A549 (cell line): ENCODE data around the gene SSH3.

Experiments
- EP300 ChIP-seq, 2 experiments: fragments of >200 bp; sonication (Bioruptor Twin); formaldehyde crosslinking; IDR thresholded peaks; 2 replicates in 1 of 2; 3 replicates in 1 of 2; pipeline ENCODE4 v1.6.1; 2016 to 2017
- POLR2A ChIP-seq: IDR thresholded peaks from 2 replicates; pipeline ENCODE4 v1.6.1; 2012; ENCODE audit warnings: mild to moderate bottlenecking, low read length
- TF ChIP-seq, protein P1 (sequence below): fragments of >200 bp; sonication (Bioruptor Twin); formaldehyde crosslinking; IDR thresholded peaks from 3 replicates; pipeline ENCODE4 v1.5.1; 2016

DNA sequence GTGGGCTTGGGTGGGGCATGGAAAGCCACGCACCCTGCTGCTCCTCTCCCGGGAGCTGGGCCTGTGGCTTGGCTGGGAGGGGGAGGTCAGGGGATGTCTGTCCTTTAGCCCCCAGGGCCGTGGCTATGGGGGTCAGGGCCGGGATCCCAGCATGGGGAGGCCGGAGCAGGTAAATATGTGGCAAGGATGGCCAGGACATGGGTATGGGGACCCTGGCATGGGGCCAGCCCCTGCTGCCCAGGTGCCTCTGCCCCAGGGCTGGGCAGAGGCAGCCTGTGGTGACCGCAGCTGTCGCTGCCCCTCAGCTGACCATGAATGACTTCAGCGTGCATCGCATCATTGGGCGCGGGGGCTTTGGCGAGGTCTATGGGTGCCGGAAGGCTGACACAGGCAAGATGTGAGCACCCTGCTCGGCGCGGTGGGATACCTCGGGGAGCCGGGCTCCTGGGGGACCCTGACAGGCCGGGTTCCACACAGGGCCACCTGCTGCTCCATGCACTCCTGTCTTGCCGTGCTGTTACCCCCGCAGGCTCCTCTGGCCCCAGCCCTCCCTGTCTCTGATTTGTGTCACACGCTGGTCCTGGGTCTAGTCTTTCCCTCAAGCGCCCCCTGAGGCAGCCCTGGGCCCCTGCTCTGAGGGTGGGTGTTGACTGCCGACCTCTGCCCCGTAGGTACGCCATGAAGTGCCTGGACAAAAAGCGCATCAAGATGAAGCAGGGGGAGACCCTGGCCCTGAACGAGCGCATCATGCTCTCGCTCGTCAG, 22.4 kb upstream of the SSH3 start:
- TF ChIP-seq, protein P1, sequence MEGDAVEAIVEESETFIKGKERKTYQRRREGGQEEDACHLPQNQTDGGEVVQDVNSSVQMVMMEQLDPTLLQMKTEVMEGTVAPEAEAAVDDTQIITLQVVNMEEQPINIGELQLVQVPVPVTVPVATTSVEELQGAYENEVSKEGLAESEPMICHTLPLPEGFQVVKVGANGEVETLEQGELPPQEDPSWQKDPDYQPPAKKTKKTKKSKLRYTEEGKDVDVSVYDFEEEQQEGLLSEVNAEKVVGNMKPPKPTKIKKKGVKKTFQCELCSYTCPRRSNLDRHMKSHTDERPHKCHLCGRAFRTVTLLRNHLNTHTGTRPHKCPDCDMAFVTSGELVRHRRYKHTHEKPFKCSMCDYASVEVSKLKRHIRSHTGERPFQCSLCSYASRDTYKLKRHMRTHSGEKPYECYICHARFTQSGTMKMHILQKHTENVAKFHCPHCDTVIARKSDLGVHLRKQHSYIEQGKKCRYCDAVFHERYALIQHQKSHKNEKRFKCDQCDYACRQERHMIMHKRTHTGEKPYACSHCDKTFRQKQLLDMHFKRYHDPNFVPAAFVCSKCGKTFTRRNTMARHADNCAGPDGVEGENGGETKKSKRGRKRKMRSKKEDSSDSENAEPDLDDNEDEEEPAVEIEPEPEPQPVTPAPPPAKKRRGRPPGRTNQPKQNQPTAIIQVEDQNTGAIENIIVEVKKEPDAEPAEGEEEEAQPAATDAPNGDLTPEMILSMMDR: no peak
- no peak for TF ChIP-seq POLR2A
- TF ChIP-seq EP300 (IDR thresholded peaks at IDR 0.05): no peak
